ENCODE results near the gene CACNA2D3. TPM values are rescaled to one million over a fixed set of nuclear protein-coding genes. Genes with fewer than 3 reads are reported as not detected.

Gene CACNA2D3
- polyA plus RNA-seq, 3 donors: 8.3 to 21.5 (median 10.4) TPM

GRCh38 chr3:54897028-54897711 is 774.8 kb downstream of the CACNA2D3 start:
- no peaks in the 10 kb centered on the region for H3K36me3 Mint-ChIP-seq
- no peaks in the 10 kb centered on the region for H3K4me1 Mint-ChIP-seq
- Histone ChIP-seq H3K79me2 (ENCODE audit: insufficient read depth, low read length) (no peaks in the 10 kb centered on the region), H3K36me3 (replicated peaks in 1 of 2; ENCODE audit: control insufficient read depth in 1 of 2, insufficient read depth in 2 of 2, low read length in 2 of 2) (no peaks in the 10 kb centered on the region), H3K9me3 (replicated peaks in 1 of 2; ENCODE audit: control insufficient read depth in 1 of 2, insufficient read depth in 1 of 2, low read length in 2 of 2) (no peaks in the 10 kb centered on the region), H4K20me1 (ENCODE audit: insufficient read depth, low read length) (no peaks in the 10 kb centered on the region), H3K9ac (ENCODE audit: insufficient read depth, low read length, poor library complexity, severe bottlenecking) (no peak overlapping the region), H3K27me3 (ENCODE audit: control insufficient read depth in 2 of 2, insufficient read depth in 2 of 2, low read length in 2 of 2) (no peaks in the 10 kb centered on the region), H2AFZ (ENCODE audit: insufficient read depth, low read depth, low read length, poor library complexity, severe bottlenecking) (no peak overlapping the region), H3K4me2 (replicated peaks; ENCODE audit: extremely low read depth, low read length, poor library complexity, severe bottlenecking) (no peak overlapping the region), H3K27ac (ENCODE audit: low read depth in 1 of 2, low read length in 2 of 2) (no peak overlapping the region), H3K4me3 (replicated peaks in 1 of 3; ENCODE audit: low read depth in 2 of 3, low read length in 3 of 3) (no peak overlapping the region), H3K4me1 (ENCODE audit: control insufficient read depth in 1 of 2, insufficient read depth in 2 of 2, low read length in 2 of 2) (no peaks in the 10 kb centered on the region)
- WGBS (ENCODE audit: insufficient coverage): no CpG with 5 or more reads among the region's 3 CpGs
- no peak overlapping the region for H3K27ac Mint-ChIP-seq
- peaks cover 0 to 2% (median 0%) of the 10 kb centered on the region in 7 donors for H3K9me3 Mint-ChIP-seq
- DNase-seq: no peak
- intact Hi-C loops (cut with micrococcal nuclease): no loop called here
- peaks cover 0 to 11% (median 6%) of the 10 kb centered on the region in 3 donors for H3K27me3 Mint-ChIP-seq (ENCODE audit: low read depth in 3 of 3)
- H3K4me3 Mint-ChIP-seq: no peak overlapping the region
- no peak for TF ChIP-seq CTCF (IDR thresholded peaks at IDR 0.05)

GRCh38 chr3:54899273-54899672 is 776.9 kb downstream of the CACNA2D3 start:
- Histone ChIP-seq H3K36me3 (replicated peaks in 1 of 2; ENCODE audit: control insufficient read depth in 1 of 2, insufficient read depth in 2 of 2, low read length in 2 of 2) (no peaks in the 10 kb centered on the region), H3K27me3 (ENCODE audit: control insufficient read depth in 2 of 2, insufficient read depth in 2 of 2, low read length in 2 of 2) (no peaks in the 10 kb centered on the region), H3K9ac (ENCODE audit: insufficient read depth, low read length, poor library complexity, severe bottlenecking) (no peak overlapping the region), H4K20me1 (ENCODE audit: insufficient read depth, low read length) (no peaks in the 10 kb centered on the region), H3K27ac (ENCODE audit: low read depth in 1 of 2, low read length in 2 of 2) (no peak overlapping the region), H3K79me2 (ENCODE audit: insufficient read depth, low read length) (no peaks in the 10 kb centered on the region), H3K4me2 (replicated peaks; ENCODE audit: extremely low read depth, low read length, poor library complexity, severe bottlenecking) (no peak overlapping the region), H3K9me3 (replicated peaks in 1 of 2; ENCODE audit: control insufficient read depth in 1 of 2, insufficient read depth in 1 of 2, low read length in 2 of 2) (no peaks in the 10 kb centered on the region), H3K4me1 (ENCODE audit: control insufficient read depth in 1 of 2, insufficient read depth in 2 of 2, low read length in 2 of 2) (no peaks in the 10 kb centered on the region), H2AFZ (ENCODE audit: insufficient read depth, low read depth, low read length, poor library complexity, severe bottlenecking) (no peak overlapping the region), H3K4me3 (replicated peaks in 1 of 3; ENCODE audit: low read depth in 2 of 3, low read length in 3 of 3) (no peak overlapping the region)
- H3K4me1 Mint-ChIP-seq: no peaks in the 10 kb centered on the region
- H3K27ac Mint-ChIP-seq: no peak overlapping the region
- WGBS (ENCODE audit: insufficient coverage): 94% methylated on average over 4 of the region's 6 CpGs
- H3K9me3 Mint-ChIP-seq: peaks cover 0 to 4% (median 0%) of the 10 kb centered on the region in 7 donors
- intact Hi-C loops (cut with micrococcal nuclease): no loop called here
- peaks cover 0 to 7% (median 6%) of the 10 kb centered on the region in 3 donors for H3K27me3 Mint-ChIP-seq (ENCODE audit: low read depth in 3 of 3)
- DNase-seq: no peak
- no peak for TF ChIP-seq CTCF (IDR thresholded peaks at IDR 0.05)
- H3K4me3 Mint-ChIP-seq: no peak overlapping the region
- no peaks in the 10 kb centered on the region for H3K36me3 Mint-ChIP-seq

All from CD14-positive monocyte (primary cell).